Thyroid gland (tissue), 4 donors: ENCODE measurements around the gene UBASH3B. TPM values are rescaled to one million over a fixed set of nuclear protein-coding genes. Genes with fewer than 3 reads are reported as not detected.

Experiments
- DNase-seq, 2 donors: peaks; one replicate each; pipeline ENCODE4 v3.0.0-alpha.2; 2019
- H3K27ac ChIP-seq, 3 donors: fragments of 200-600 bp; sonication (generic); 1 replicate in 2 of 3; 2 replicates in 1 of 3; pipeline ENCODE4 v1.5.1; 2016 to 2019; ENCODE audit warnings: mild to moderate bottlenecking in 1 of 3, moderate library complexity in 1 of 3
- H3K27me3 ChIP-seq: fragments of 200-600 bp; sonication (generic); one replicate; pipeline ENCODE4 v1.5.1; 2019
- H3K36me3 ChIP-seq, 2 donors: fragments of 200-600 bp; sonication (generic); one replicate each; pipeline ENCODE4 v1.5.1; 2016 to 2019
- H3K4me1 ChIP-seq, 2 donors: fragments of 200-600 bp; sonication (generic); one replicate each; pipeline ENCODE4 v1.5.1; 2017 to 2019
- H3K4me3 ChIP-seq, 3 donors: fragments of 200-600 bp; sonication (generic); replicated peaks in 1 of 3; 1 replicate in 2 of 3; 2 replicates in 1 of 3; pipeline ENCODE4 v1.5.1; 2016; ENCODE audit warnings: mild to moderate bottlenecking in 1 of 3
- H3K9me3 ChIP-seq: fragments of 200-600 bp; sonication (generic); one replicate; pipeline ENCODE4 v1.5.1; 2017
- POLR2A ChIP-seq, 2 donors: fragments of 450-650 bp; IDR thresholded peaks; one replicate each; pipeline ENCODE4 v1.6.1; 2017; ENCODE audit warnings: antibody characterized with exemption in 2 of 2, mild to moderate bottlenecking in 2 of 2, moderate library complexity in 1 of 2
- WGBS, 2 donors: methylation state at CpG; one replicate each; pipeline ENCODE4 v1.1.5; 2017; 5-methylcytosine and 5-hydroxymethylcytosine counted together
- intact Hi-C: fragments of 100-400 bp; cut with DNase I; formaldehyde crosslinking; loops from one replicate; pipeline ENCODE4 v1.15.1; 2023
- total RNA-seq, 4 donors: library from RNA; depleted of rRNA; stranded (reverse); fragments of >200 nt; gene quantifications; one replicate each; pipeline ENCODE4 v1.2.3, GENCODE V29; 2016
- TF ChIP-seq, protein P1 (sequence below), 6 experiments: fragments of 200-600 bp in 3 of 6; fragments of 450-650 bp in 3 of 6; sonication (generic) in 3 of 6; IDR thresholded peaks; one replicate each; pipeline ENCODE4 v1.5.1; 2016 to 2019; ENCODE audit warnings: antibody characterized with exemption in 6 of 6, mild to moderate bottlenecking in 2 of 6, inconsistent platforms in 1 of 6, moderate library complexity in 1 of 6

The UBASH3B gene
- total RNA-seq, 4 donors from 2014 or later = 4.3 to 16.6 (median 9.1) TPM

DNA sequence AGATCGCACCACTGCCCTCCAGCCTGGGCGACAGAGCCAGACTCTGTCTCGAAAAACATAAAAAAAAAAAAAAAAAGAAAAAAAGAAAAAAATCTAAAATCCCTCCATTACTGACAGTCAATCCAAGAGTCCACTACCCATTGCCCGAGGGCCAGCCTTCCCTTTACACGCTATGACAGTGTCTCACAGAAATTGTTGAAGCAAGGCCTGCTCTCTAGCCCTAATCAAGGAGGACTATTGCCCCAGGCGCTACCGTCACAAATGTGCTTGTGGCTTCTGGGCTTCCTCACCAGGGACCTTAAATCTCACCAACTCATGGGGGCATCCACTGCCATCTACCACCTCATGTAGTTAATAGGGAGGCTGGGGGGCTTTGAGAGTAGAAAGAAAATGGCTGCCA is 49.9 kb downstream of the UBASH3B start:
- intact Hi-C loops = no loop called here
- H3K27me3 ChIP-seq = no peaks in the 10 kb centered on the region
- H3K4me1 ChIP-seq = no peaks in the 10 kb centered on the region
- H3K27ac ChIP-seq = no peak overlapping the region
- TF ChIP-seq, protein P1, sequence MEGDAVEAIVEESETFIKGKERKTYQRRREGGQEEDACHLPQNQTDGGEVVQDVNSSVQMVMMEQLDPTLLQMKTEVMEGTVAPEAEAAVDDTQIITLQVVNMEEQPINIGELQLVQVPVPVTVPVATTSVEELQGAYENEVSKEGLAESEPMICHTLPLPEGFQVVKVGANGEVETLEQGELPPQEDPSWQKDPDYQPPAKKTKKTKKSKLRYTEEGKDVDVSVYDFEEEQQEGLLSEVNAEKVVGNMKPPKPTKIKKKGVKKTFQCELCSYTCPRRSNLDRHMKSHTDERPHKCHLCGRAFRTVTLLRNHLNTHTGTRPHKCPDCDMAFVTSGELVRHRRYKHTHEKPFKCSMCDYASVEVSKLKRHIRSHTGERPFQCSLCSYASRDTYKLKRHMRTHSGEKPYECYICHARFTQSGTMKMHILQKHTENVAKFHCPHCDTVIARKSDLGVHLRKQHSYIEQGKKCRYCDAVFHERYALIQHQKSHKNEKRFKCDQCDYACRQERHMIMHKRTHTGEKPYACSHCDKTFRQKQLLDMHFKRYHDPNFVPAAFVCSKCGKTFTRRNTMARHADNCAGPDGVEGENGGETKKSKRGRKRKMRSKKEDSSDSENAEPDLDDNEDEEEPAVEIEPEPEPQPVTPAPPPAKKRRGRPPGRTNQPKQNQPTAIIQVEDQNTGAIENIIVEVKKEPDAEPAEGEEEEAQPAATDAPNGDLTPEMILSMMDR (IDR thresholded peaks at IDR 0.05) = no peak
- 95 to 96% methylated on average over 7 of the region's 7 CpGs for WGBS, 2 donors
- no peak overlapping the region for H3K4me3 ChIP-seq
- no peaks in the 10 kb centered on the region for H3K9me3 ChIP-seq
- DNase-seq = no peak
- H3K36me3 ChIP-seq = no peaks in the 10 kb centered on the region

DNA sequence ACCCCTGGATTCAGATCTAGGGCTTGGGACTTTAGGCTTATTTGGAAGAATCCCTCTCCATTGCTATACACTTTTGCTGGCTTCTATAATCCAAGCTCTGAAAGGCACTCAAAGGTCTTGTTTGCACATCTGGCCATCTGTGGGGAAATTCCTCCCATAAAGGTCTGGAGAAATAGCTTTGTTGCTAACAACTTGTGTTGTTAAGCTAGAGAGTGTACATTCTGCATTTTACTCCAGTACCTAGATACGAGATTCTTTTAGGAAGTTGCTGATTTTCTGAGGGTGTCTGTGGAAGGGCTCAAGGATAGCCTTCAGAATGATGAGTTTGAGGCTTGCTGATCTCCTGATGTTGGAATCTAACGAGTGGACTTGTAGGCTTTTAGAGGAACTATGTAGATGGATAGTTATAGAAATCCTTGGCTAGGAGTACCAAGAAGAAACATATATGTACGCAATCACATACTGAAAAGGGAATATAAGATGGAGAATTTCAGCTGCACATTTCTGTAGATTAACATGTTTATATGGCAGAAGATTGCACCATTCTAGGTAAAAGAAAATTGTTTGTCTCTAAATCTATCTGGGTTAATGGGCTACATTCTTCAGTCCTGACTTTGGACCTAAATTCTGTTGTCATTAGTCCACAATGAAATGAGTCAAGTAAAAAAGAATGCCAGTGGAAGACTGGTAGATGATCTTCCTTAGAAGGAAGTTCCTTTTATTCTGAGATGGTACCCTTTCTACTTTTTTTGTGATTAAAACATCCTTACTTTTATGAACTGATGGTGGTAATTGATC is 51.0 kb downstream of the UBASH3B start:
- intact Hi-C loops = no loop called here
- TF ChIP-seq POLR2A (IDR thresholded peaks at IDR 0.05) = no peak
- TF ChIP-seq, protein P1 (IDR thresholded peaks at IDR 0.05) = no peak
- no peaks in the 10 kb centered on the region for H3K9me3 ChIP-seq
- no peaks in the 10 kb centered on the region for H3K36me3 ChIP-seq
- DNase-seq = no peak
- no peaks in the 10 kb centered on the region for H3K27me3 ChIP-seq
- no peak overlapping the region for H3K4me3 ChIP-seq
- no peaks in the 10 kb centered on the region for H3K4me1 ChIP-seq
- WGBS, 2 donors = 90 to 97% methylated on average over 3 of the region's 3 CpGs
- H3K27ac ChIP-seq = no peak overlapping the region

DNA sequence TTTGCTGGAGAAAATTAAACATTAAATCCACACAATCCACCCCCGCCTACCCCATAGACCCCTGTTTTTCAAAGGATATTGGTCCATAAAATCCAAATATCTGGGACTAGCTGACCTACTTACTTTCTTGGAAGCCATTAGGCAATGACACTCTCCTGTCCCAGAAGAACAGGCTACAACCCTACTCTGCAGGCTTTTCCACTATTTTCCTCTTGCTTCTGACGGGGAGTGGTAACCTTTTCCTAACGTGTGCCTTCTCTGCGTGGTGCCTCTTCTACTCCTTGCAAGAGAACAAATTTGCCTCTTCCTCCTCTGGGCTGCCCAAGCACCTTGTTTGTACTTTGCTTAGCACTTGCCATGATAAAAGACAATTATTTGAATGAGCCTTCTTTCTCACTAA is 51.6 kb downstream of the UBASH3B start:
- WGBS, 2 donors = 85 to 88% methylated on average over 4 of the region's 4 CpGs

DNA sequence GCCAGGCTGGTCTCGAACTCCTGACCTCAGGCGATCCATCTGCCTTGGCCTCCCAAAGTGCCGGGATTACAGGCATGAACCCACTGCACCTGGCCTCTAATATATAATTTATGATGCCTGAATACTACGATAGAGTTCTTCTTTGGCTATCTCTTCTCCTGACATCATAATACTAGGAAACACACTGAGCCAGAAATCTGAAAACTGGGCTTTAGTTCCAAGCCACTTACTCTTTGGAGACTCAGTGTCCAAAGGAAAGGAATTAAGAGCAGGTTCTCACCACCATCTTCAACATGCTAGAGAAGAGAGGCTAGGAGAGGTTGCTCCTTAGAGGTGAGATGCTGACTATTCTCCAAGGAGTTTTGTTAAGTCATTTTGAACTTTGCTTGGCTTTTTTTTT is 52.4 kb downstream of the UBASH3B start:
- WGBS, 2 donors = 74 to 77% methylated on average over 4 of the region's 4 CpGs
- H3K4me1 ChIP-seq = no peaks in the 10 kb centered on the region
- no peak overlapping the region for H3K27ac ChIP-seq
- DNase-seq = no peak
- no peaks in the 10 kb centered on the region for H3K9me3 ChIP-seq
- H3K36me3 ChIP-seq = no peaks in the 10 kb centered on the region
- no peaks in the 10 kb centered on the region for H3K27me3 ChIP-seq
- TF ChIP-seq, protein P1 (IDR thresholded peaks at IDR 0.05) = no peak
- TF ChIP-seq POLR2A (IDR thresholded peaks at IDR 0.05) = no peak
- intact Hi-C loops = no loop called here
- H3K4me3 ChIP-seq = no peak overlapping the region

More for the DNA sequence above, 51.6 kb downstream of the UBASH3B start:
- H3K27me3 ChIP-seq = no peaks in the 10 kb centered on the region
- intact Hi-C loops = no loop called here
- H3K9me3 ChIP-seq = no peaks in the 10 kb centered on the region
- TF ChIP-seq, protein P1 (IDR thresholded peaks at IDR 0.05) = no peak
- no peak for TF ChIP-seq POLR2A (IDR thresholded peaks at IDR 0.05)
- H3K4me3 ChIP-seq = no peak overlapping the region
- no peak for DNase-seq
- H3K36me3 ChIP-seq = no peaks in the 10 kb centered on the region
- H3K4me1 ChIP-seq = no peaks in the 10 kb centered on the region
- H3K27ac ChIP-seq = no peak overlapping the region

DNA sequence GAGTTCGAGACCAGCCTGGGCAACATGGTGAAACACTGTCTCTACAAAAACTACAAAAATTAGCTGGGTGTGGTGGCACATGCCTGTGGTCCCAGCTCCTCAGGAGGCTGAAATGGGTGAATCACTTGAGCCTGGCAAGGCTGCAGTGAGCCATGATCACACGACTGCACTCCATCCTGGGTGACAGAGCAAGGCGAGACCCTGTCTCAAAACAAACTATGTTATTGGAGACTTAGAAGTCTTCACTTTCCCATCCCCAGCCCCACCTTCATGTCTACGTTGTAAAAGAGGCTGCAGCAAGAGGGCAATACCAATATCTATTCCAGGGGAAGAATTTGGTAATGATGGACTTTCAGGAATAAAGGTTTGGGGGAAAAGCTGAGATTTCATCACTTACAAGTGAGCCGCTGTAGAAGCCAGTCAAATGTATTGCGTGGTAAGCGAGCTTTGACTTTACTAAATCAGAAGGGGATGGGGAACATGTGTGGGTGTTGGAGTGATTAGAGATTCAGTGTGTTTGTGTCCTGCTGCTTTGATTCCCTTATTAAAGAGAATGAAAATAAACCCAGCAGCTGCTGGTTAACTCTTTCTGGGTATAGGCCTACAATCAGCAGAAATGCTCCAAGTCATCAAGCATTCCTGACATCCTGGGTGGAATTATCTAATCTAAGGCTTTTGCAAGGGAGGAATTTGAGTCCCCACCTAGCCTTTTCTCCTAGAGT is 53.7 kb downstream of the UBASH3B start:
- H3K4me3 ChIP-seq = no peak overlapping the region
- H3K27me3 ChIP-seq = no peaks in the 10 kb centered on the region
- no peaks in the 10 kb centered on the region for H3K36me3 ChIP-seq
- WGBS, 2 donors = 87 to 91% methylated on average over 7 of the region's 7 CpGs
- TF ChIP-seq, protein P1 (IDR thresholded peaks at IDR 0.05) = no peak
- TF ChIP-seq POLR2A (IDR thresholded peaks at IDR 0.05) = no peak
- DNase-seq = no peak
- H3K27ac ChIP-seq = no peak overlapping the region
- intact Hi-C loops = no loop called here
- H3K4me1 ChIP-seq = no peaks in the 10 kb centered on the region
- H3K9me3 ChIP-seq = no peaks in the 10 kb centered on the region
